Prostate gland (tissue), 2 donors: ENCODE data around the gene CCDC91.

Source experiments
- CTCF ChIP-seq, 4 experiments: fragments of 200-600 bp in 2 of 4; fragments of 450-650 bp in 2 of 4; sonication (generic) in 2 of 4; IDR thresholded peaks; 1 replicate in 3 of 4; 2 replicates in 1 of 4; pipeline ENCODE4 v1.5.1; 2016 to 2019; ENCODE audit warnings: antibody characterized with exemption in 4 of 4, mild to moderate bottlenecking in 2 of 4, moderate library complexity in 2 of 4
- POLR2AphosphoS5 ChIP-seq: sonication (generic); formaldehyde crosslinking; IDR thresholded peaks from one replicate; pipeline ENCODE4 v1.6.1; 2017; ENCODE audit warnings: antibody characterized with exemption

- no peak for TF ChIP-seq CTCF (IDR thresholded peaks at IDR 0.05)
- TF ChIP-seq POLR2AphosphoS5, result no peak
Observed at GRCh38 chr12:28498850-28499249, 308.6 kb downstream of the CCDC91 start.
